Spleen (tissue), 7 donors: ENCODE measurements around the gene MSANTD3.

Experiments
- POLR2A ChIP-seq, 3 donors: fragments of 450-650 bp; IDR thresholded peaks; one replicate each; pipeline ENCODE4 v1.5.1; 2017; ENCODE audit warnings: antibody characterized with exemption in 3 of 3, mild to moderate bottlenecking in 1 of 3
- POLR2AphosphoS5 ChIP-seq, 3 donors: sonication (generic); formaldehyde crosslinking; IDR thresholded peaks; one replicate each; pipeline ENCODE4 v1.5.1; 2017; ENCODE audit warnings: antibody characterized with exemption in 3 of 3
- TF ChIP-seq, protein P1 (sequence below), 11 experiments: fragments of 200-600 bp in 7 of 11; fragments of 450-650 bp in 4 of 11; sonication (generic) in 4 of 11; IDR thresholded peaks in 8 of 11; conservative IDR thresholded peaks in 3 of 11; 1 replicate in 7 of 11; 2 replicates in 4 of 11; pipeline versions ENCODE4 v1.4.0 to v1.8.0; 2016 to 2021; ENCODE audit warnings: antibody characterized with exemption in 11 of 11, inconsistent platforms in 4 of 11, mild to moderate bottlenecking in 1 of 11
- donor health status: DM: no; HTN: no; CAD: no; lungs with moderate emphysema.
- donor health status: DM: no; HTN: no; CAD: no.
- donor health status: DM: no; HTN: no; CAD: no.

DNA sequence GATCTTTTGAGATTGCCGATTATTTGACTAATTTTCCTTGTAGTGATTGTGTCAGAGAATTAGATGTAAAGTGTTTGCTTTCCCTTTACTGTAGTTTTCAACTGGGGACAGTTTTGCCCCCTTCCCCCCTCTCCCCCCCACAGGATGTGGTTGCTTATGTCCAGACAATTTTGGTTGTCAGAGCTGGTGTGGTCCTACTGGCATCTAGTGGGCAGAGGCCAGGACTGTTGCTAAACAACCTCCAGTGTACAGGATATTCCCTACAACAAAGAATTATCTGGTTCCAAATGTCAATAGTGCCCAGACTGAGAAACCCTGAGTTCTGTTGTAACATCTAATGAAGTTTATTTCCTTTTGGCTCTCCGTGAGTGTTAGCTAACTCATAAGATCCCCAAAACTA lies 66.0 kb downstream of the MSANTD3 start:
- TF ChIP-seq, protein P1, sequence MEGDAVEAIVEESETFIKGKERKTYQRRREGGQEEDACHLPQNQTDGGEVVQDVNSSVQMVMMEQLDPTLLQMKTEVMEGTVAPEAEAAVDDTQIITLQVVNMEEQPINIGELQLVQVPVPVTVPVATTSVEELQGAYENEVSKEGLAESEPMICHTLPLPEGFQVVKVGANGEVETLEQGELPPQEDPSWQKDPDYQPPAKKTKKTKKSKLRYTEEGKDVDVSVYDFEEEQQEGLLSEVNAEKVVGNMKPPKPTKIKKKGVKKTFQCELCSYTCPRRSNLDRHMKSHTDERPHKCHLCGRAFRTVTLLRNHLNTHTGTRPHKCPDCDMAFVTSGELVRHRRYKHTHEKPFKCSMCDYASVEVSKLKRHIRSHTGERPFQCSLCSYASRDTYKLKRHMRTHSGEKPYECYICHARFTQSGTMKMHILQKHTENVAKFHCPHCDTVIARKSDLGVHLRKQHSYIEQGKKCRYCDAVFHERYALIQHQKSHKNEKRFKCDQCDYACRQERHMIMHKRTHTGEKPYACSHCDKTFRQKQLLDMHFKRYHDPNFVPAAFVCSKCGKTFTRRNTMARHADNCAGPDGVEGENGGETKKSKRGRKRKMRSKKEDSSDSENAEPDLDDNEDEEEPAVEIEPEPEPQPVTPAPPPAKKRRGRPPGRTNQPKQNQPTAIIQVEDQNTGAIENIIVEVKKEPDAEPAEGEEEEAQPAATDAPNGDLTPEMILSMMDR (IDR thresholded peaks at IDR 0.05 in 8 of 11, conservative IDR thresholded peaks at IDR 0.05 in 3 of 11): no peak
- TF ChIP-seq POLR2A (IDR thresholded peaks at IDR 0.05) (no peak), POLR2AphosphoS5 (IDR thresholded peaks at IDR 0.05) (no peak)
